GM23248 (cell line): ENCODE results near the gene BEND3.

Source experiments
- EZH2 ChIP-seq: fragments of 200-600 bp; sonication (generic); IDR thresholded peaks from 2 replicates; pipeline ENCODE4 v1.6.1; 2018; ENCODE audit warnings: antibody characterized with exemption, mild to moderate bottlenecking; ENCODE audit not compliant: insufficient read depth, poor library complexity, severe bottlenecking
- EZH2phosphoT487 ChIP-seq: fragments of 200-600 bp; sonication (generic); IDR thresholded peaks from 2 replicates; pipeline ENCODE4 v1.6.1; 2018; ENCODE audit warnings: antibody characterized with exemption, moderate library complexity, mild to moderate bottlenecking, low read depth; ENCODE audit not compliant: insufficient read depth

GRCh38 chr6:107061125-107062020, 53.9 kb downstream of the BEND3 start:
- TF ChIP-seq EZH2 (no peak), EZH2phosphoT487 (no peak)
